GM12872 (cell line): Measurements from ENCODE around the gene GRAMD1B.

Experiments used
- TF ChIP-seq, protein P1 (sequence below): IDR thresholded peaks from 3 replicates; pipeline ENCODE4 v1.5.1; 2011; ENCODE audit warnings: low read depth, mild to moderate bottlenecking, low read length, moderate library complexity; ENCODE audit not compliant: insufficient read depth

The GRAMD1B gene

DNA sequence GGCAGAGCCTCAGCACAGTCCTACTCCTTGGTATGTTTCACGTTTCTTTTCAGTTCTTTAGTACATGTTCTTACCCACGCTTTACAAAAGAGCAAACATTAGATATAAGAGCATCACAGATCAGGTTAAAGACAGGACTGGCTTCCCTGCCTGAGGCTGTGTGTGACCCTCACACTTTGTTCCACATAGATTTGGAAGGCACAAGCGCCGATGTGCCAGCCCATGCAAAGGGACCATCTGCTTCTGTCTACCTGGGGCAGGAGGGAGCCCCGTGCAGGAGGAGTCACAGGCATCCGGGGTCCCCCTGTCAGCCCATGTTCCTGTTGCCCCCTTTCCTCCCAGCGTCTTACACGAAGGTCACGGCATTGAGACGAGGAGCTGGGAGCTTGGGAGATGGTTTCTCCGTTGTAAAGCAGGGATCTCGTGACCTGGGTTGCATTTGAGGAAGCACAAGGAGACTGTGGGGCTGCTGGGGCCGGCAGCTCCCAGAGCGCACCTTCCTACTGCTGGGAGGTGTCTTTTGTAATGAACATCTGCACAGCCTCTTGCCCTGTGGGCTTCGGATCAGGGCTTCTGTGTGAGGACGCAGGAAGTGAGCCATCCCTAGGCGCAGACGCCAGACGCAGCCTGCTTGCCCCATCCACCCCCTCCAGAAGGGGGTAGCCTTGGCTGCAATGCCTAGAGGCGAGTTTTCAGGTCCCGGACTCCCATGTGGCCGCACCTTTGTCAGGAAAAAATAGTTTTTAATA lies 151.8 kb downstream of the GRAMD1B start:
- TF ChIP-seq, protein P1, sequence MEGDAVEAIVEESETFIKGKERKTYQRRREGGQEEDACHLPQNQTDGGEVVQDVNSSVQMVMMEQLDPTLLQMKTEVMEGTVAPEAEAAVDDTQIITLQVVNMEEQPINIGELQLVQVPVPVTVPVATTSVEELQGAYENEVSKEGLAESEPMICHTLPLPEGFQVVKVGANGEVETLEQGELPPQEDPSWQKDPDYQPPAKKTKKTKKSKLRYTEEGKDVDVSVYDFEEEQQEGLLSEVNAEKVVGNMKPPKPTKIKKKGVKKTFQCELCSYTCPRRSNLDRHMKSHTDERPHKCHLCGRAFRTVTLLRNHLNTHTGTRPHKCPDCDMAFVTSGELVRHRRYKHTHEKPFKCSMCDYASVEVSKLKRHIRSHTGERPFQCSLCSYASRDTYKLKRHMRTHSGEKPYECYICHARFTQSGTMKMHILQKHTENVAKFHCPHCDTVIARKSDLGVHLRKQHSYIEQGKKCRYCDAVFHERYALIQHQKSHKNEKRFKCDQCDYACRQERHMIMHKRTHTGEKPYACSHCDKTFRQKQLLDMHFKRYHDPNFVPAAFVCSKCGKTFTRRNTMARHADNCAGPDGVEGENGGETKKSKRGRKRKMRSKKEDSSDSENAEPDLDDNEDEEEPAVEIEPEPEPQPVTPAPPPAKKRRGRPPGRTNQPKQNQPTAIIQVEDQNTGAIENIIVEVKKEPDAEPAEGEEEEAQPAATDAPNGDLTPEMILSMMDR = no peak

DNA sequence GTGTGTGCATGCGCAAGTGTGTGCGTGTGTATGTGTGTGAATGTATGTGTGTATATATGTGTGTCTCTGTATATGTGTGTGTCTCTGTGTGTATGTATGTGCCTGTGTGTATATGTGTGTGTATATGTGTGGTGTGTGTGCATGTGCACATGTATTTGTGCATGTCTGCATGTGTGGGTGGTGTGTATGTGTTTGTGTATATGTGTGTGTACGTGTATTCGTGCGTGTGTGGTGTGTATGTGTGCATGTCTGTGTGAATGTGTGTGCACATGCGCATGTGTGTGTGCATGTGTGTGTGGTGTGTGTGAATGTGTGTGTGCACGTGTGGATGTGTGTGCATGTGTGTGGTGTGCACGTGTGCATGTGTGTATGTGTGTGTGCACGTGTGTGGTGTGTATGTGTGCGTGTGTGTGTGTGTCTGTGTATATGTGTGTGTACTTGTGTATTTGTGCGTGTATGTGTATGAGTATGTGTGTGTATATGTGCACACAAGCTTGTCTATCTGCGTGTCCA lies 153.0 kb downstream of the GRAMD1B start:
- TF ChIP-seq, protein P1 = no peak

DNA sequence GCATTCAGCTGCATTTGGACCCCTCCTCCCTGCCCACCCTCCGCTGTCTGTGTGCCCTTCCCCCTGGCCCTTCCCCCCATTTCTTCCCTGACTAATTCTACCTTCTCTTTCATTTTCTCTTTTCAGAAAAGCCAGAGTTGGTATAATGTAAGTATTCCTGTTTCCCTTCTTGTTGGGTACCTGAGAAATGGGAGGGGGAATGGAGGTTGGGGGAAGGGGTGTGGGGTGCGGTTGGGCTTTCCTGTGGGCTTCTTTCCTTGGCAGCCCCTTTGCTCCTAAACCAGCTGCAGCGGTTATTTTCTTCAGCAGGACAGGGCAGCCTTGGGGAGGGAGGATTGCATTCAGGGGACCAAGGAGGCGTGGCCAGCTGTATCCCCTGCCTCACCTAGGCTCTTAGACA lies 154.1 kb downstream of the GRAMD1B start:
- TF ChIP-seq, protein P1 = no peak

DNA sequence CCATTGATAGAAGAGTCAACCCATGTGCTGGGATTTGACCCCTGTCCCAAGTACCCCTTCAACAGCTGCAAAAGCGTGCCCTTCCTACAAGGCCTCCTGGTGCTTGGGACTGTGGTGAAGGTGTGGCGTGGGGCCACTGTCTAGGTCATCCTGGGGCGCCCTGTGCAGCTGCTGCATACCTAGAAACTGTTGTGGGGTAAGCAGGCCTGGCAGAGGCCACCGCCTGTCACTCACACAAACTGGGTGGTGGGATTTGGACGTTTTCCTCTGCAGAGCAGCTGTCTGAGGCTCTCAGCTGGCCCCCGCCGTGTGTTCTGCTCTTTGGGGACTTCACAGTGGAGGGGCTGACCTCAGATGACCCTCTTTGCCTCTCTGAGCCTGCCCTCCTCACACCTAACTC lies 154.7 kb downstream of the GRAMD1B start:
- TF ChIP-seq, protein P1 = no peak

DNA sequence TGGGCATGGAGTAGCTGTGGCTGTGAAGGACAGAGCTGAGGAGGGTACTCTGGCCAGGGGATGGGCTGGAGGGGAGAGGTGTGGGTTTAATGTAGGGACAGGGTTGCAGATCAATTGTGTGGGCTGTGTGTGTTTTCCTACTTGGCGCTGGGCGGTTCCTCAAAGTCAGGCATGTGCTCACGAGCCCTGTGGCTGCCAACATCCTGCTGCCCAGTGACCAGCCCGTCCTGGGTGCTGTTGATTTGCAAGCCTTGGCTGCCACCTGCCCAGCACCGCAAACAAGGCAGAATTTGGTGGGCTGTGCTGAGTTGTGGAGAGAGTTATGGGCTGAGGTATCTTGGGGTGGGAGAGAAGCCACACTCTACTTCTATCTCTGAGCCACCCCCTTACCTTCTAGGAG lies 155.1 kb downstream of the GRAMD1B start:
- TF ChIP-seq, protein P1 = no peak

DNA sequence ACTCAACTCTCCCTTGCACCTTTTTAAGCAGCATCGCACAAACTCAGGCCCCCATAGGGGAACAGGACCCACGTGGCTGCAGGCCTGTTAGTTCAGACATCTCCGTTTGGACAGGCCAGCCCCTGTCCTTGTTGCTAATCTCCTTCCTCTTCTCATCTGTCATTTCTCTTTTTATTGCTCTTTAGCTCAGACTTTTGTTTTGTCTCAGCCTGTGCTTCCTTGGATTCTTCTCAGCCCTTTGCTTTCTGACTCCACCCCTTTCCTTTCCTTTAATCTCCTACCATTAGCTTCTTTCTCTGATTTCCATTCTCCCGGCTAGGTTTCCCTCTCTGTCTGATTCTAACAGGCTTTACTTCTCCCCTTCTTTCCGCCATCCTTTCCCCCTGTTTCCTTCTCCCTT lies 155.6 kb downstream of the GRAMD1B start:
- TF ChIP-seq, protein P1 = no peak

DNA sequence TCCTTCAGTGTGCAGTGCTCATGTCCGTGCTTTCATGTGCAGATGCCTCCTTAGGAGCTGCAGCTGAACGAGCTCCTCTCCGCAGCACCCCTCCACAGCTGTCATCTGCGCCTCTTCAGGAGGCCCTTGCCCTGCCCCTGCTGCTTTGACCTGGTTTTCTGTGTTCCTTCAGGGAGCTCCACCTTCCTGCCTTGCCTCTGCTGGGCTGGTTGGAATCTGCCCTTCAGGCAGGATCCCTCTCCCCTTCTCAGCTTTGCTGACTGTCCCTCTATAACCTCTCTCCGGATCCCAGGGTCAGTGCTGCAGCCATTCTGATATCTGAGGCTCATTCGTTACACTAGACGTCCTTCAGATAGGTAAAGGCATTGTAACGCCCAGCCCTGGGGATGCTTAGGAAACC lies 156.5 kb downstream of the GRAMD1B start:
- TF ChIP-seq, protein P1 = no peak

DNA sequence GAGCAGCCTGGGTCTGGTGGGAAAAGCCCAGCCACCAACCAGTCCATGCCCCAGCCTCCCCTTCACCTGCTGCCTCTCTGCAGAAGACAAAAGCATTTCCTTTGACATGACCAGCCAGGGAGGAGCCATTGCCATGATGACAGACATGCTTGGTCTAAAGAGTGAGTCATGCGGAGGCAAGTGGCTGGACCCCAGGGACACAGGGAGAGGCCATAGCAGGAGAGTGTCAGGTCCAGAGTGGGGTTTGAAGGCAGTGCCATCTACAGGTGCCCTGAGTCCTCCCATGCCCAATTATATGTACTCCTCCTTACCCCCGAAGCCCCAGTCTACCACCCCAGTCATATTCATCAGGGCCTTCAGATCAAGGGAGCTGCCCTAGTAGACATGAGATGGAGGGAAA lies 157.0 kb downstream of the GRAMD1B start:
- TF ChIP-seq, protein P1 = no peak
